NCI-H446 (cell line): Measurements from ENCODE around the gene ALPK1.
A peak's percentile ranks its signal among the peaks of the same experiment; 100 is the strongest.
"Not testable (repeated sequence)": the region's sequence is repeated elsewhere in the genome, so short reads cannot be mapped to it uniquely, and the experiment has no call there.

Source experiments
- DNase-seq, 2 experiments: peaks; one replicate each; lab custom pipeline; 2025; lab: John Stamatoyannopoulos, UW

ALPK1 gene

GRCh38 chr4:112284662-112285411 is 12.3 kb upstream of the ALPK1 start:
- peak in 1 of 2 experiments; percentile 7 for DNase-seq

- no peak for DNase-seq
Observed at GRCh38 chr4:112287258-112287989, 9.7 kb upstream of the ALPK1 start.

GRCh38 chr4:112288455-112288854 is 8.7 kb upstream of the ALPK1 start:
- DNase-seq, result no peak

GRCh38 chr4:112289407-112290253 is 7.5 kb upstream of the ALPK1 start:
- DNase-seq, result no peak

- no peak for DNase-seq
Observed at GRCh38 chr4:112290341-112290740, 6.8 kb upstream of the ALPK1 start.

- no peak for DNase-seq
Observed at GRCh38 chr4:112299721-112300120, 2.6 kb downstream of the ALPK1 start.

- no peak for DNase-seq
Observed at GRCh38 chr4:112302320-112303274, 5.4 kb downstream of the ALPK1 start.

- DNase-seq, result not testable (repeated sequence)
Observed at GRCh38 chr4:112305477-112305876, 8.3 kb downstream of the ALPK1 start.

- peak in 1 of 2 experiments; percentile 58 for DNase-seq
Observed at GRCh38 chr4:112309263-112309791, 12.2 kb downstream of the ALPK1 start.

- DNase-seq, result no peak
Observed at GRCh38 chr4:112311516-112311915, 14.3 kb downstream of the ALPK1 start.

GRCh38 chr4:112312610-112313239 is 15.6 kb downstream of the ALPK1 start:
- no peak for DNase-seq

GRCh38 chr4:112315446-112315845 is 18.3 kb downstream of the ALPK1 start:
- DNase-seq, result no peak

GRCh38 chr4:112316360-112316759 is 19.2 kb downstream of the ALPK1 start:
- no peak for DNase-seq

- DNase-seq, result no peak
Observed at GRCh38 chr4:112318239-112319142, 21.3 kb downstream of the ALPK1 start.

- DNase-seq, result peak; percentile 62 to 83
Observed at GRCh38 chr4:112321776-112322684, 24.9 kb downstream of the ALPK1 start.

GRCh38 chr4:112322866-112323265 is 25.7 kb downstream of the ALPK1 start:
- no peak for DNase-seq

- peak in 1 of 2 experiments; percentile 35 for DNase-seq
Observed at GRCh38 chr4:112325530-112325929, 28.4 kb downstream of the ALPK1 start.

- peak; percentile 57 to 71 for DNase-seq
Observed at GRCh38 chr4:112327965-112328733, 31.0 kb downstream of the ALPK1 start.
